Measurements from ENCODE around the gene PCNX1. TPM values are rescaled to one million over a fixed set of nuclear protein-coding genes. Genes with fewer than 3 reads are reported as not detected.

Gene PCNX1
- total and polyA plus RNA-seq, 2 experiments from 2014 or later, result 10.0 to 64.2 TPM

- Histone ChIP-seq H3K27me3 (no peaks in the 10 kb centered on the region), H4K20me1 (ENCODE audit: insufficient read depth, poor library complexity, severe bottlenecking) (no peaks in the 10 kb centered on the region), H3K9me2 (replicated peaks; ENCODE audit: insufficient read depth) (no peaks in the 10 kb centered on the region), H3K9me3 (ENCODE audit: low read depth) (no peaks in the 10 kb centered on the region), H3K79me2 (peaks cover 3% of the 10 kb centered on the region), H3K4me2 (no peak overlapping the region), H3K4me3 (no peak overlapping the region), H2AFZ (no peak overlapping the region), H3K4me1 (ENCODE audit: insufficient read depth) (no peaks in the 10 kb centered on the region), H3K27ac (no peak overlapping the region), H3K36me3 (replicated peaks; ENCODE audit: insufficient read depth, low read depth) (no peaks in the 10 kb centered on the region)
- TF ChIP-seq, protein P1, sequence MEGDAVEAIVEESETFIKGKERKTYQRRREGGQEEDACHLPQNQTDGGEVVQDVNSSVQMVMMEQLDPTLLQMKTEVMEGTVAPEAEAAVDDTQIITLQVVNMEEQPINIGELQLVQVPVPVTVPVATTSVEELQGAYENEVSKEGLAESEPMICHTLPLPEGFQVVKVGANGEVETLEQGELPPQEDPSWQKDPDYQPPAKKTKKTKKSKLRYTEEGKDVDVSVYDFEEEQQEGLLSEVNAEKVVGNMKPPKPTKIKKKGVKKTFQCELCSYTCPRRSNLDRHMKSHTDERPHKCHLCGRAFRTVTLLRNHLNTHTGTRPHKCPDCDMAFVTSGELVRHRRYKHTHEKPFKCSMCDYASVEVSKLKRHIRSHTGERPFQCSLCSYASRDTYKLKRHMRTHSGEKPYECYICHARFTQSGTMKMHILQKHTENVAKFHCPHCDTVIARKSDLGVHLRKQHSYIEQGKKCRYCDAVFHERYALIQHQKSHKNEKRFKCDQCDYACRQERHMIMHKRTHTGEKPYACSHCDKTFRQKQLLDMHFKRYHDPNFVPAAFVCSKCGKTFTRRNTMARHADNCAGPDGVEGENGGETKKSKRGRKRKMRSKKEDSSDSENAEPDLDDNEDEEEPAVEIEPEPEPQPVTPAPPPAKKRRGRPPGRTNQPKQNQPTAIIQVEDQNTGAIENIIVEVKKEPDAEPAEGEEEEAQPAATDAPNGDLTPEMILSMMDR (IDR thresholded peaks at IDR 0.05; ENCODE audit: poor library complexity), result peak; percentile 75
- no peak for TF ChIP-seq EZH2phosphoT487 (IDR thresholded peaks at IDR 0.05; ENCODE audit: low read depth, severe bottlenecking, unreplicated experiment)
- WGBS (ENCODE audit: low lambda C conversion rate, missing lambda C conversion rate), result 71% methylated on average over 3 of the region's 3 CpGs
- peak; percentile 79 for DNase-seq (ENCODE audit: low spot score)
These were observed 196.6 kb downstream of the PCNX1 start for GRCh38 chr14:71103662-71104484.

- Histone ChIP-seq H3K4me2 (no peak overlapping the region), H3K9me2 (replicated peaks; ENCODE audit: insufficient read depth) (no peaks in the 10 kb centered on the region), H3K27ac (no peak overlapping the region), H3K27me3 (no peaks in the 10 kb centered on the region), H2AFZ (no peak overlapping the region), H4K20me1 (ENCODE audit: insufficient read depth, poor library complexity, severe bottlenecking) (no peaks in the 10 kb centered on the region), H3K79me2 (no peaks in the 10 kb centered on the region), H3K4me3 (no peak overlapping the region), H3K9me3 (ENCODE audit: low read depth) (no peaks in the 10 kb centered on the region), H3K4me1 (ENCODE audit: insufficient read depth) (no peaks in the 10 kb centered on the region), H3K36me3 (replicated peaks; ENCODE audit: insufficient read depth, low read depth) (no peaks in the 10 kb centered on the region)
- no peak for DNase-seq (ENCODE audit: low spot score)
- TF ChIP-seq EZH2 (IDR thresholded peaks at IDR 0.05; ENCODE audit: borderline replicate concordance), result no peak
- TF ChIP-seq EZH2phosphoT487 (IDR thresholded peaks at IDR 0.05; ENCODE audit: low read depth, severe bottlenecking, unreplicated experiment), result no peak
- 80% methylated on average over 2 of the region's 2 CpGs for WGBS (ENCODE audit: low lambda C conversion rate, missing lambda C conversion rate)
These were observed 197.9 kb downstream of the PCNX1 start for GRCh38 chr14:71105177-71105576.

- H3K4me2 ChIP-seq, result no peak overlapping the region
- no peak overlapping the region for H2AFZ ChIP-seq
- H3K4me3 ChIP-seq, result no peak overlapping the region
- no peaks in the 10 kb centered on the region for H4K20me1 ChIP-seq (ENCODE audit: insufficient read depth, poor library complexity, severe bottlenecking)
- no peaks in the 10 kb centered on the region for H3K9me2 ChIP-seq (replicated peaks; ENCODE audit: insufficient read depth)
- no peaks in the 10 kb centered on the region for H3K36me3 ChIP-seq (replicated peaks; ENCODE audit: insufficient read depth, low read depth)
- no peaks in the 10 kb centered on the region for H3K27me3 ChIP-seq
- H3K79me2 ChIP-seq, result no peaks in the 10 kb centered on the region
- no peaks in the 10 kb centered on the region for H3K4me1 ChIP-seq (ENCODE audit: insufficient read depth)
- DNase-seq (ENCODE audit: low spot score), result no peak
- WGBS (ENCODE audit: low lambda C conversion rate, missing lambda C conversion rate), result 82% methylated on average over 2 of the region's 2 CpGs
- H3K9me3 ChIP-seq (ENCODE audit: low read depth), result no peaks in the 10 kb centered on the region
- no peak overlapping the region for H3K27ac ChIP-seq
- TF ChIP-seq EZH2phosphoT487 (IDR thresholded peaks at IDR 0.05; ENCODE audit: low read depth, severe bottlenecking, unreplicated experiment) (no peak), EZH2 (IDR thresholded peaks at IDR 0.05; ENCODE audit: borderline replicate concordance) (no peak)
- TF ChIP-seq, protein P1 (IDR thresholded peaks at IDR 0.05; ENCODE audit: poor library complexity), result no peak
These were observed 200.7 kb downstream of the PCNX1 start for GRCh38 chr14:71107921-71108320.

DNA sequence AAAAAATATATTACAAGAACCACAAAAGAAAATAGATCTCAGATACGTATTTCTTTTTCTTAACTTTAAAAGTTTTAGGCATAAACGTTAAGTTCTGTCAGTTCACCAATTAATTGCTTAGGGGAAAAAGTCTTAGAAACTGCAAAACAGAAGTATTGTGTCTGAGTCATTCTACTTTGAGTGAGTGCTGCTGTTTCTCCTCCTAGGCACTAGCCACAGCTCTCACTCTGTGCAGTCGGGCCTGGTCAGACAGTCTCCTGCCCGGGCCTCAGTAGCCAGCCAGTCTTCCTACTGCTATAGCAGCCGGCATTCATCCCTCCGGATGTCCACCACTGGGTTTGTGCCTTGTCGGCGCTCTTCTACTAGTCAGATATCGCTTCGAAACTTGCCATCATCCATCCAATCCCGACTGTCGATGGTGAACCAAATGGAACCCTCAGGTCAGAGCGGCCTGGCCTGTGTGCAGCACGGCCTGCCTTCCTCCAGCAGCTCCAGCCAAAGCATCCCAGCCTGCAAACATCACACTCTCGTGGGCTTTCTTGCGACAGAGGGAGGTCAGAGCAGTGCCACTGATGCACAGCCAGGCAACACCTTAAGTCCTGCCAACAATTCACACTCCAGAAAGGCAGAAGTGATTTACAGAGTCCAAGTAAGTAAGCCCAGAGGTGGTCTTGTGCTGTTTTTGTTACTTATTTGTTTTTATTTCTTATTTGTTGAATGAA lies 201.3 kb downstream of the PCNX1 start:
- WGBS (ENCODE audit: low lambda C conversion rate, missing lambda C conversion rate), result 87% methylated on average over 16 of the region's 16 CpGs
- Histone ChIP-seq H3K4me2 (no peak overlapping the region), H2AFZ (no peak overlapping the region), H3K4me1 (ENCODE audit: insufficient read depth) (no peaks in the 10 kb centered on the region), H4K20me1 (ENCODE audit: insufficient read depth, poor library complexity, severe bottlenecking) (no peaks in the 10 kb centered on the region), H3K9me2 (replicated peaks; ENCODE audit: insufficient read depth) (no peaks in the 10 kb centered on the region), H3K79me2 (no peaks in the 10 kb centered on the region), H3K9me3 (ENCODE audit: low read depth) (no peaks in the 10 kb centered on the region), H3K27me3 (no peaks in the 10 kb centered on the region), H3K36me3 (replicated peaks; ENCODE audit: insufficient read depth, low read depth) (no peaks in the 10 kb centered on the region), H3K4me3 (no peak overlapping the region), H3K27ac (no peak overlapping the region)
- DNase-seq (ENCODE audit: low spot score), result no peak
- TF ChIP-seq EZH2 (IDR thresholded peaks at IDR 0.05; ENCODE audit: borderline replicate concordance) (no peak), EZH2phosphoT487 (IDR thresholded peaks at IDR 0.05; ENCODE audit: low read depth, severe bottlenecking, unreplicated experiment) (no peak)
- TF ChIP-seq, protein P1 (IDR thresholded peaks at IDR 0.05; ENCODE audit: poor library complexity), result no peak

Measured in hepatocyte (in vitro differentiated cells).